ENCODE results near the gene ARNT2. TPM values are rescaled to one million over a fixed set of nuclear protein-coding genes. Genes with fewer than 3 reads are reported as not detected.

ARNT2 gene
- total RNA-seq, 1 donor from 2014 or later = not detected

GRCh38 chr15:80419546-80419945, 15.4 kb downstream of the ARNT2 start:
- Mint-ChIP-seq H3K36me3 (ENCODE audit: low read depth) (no peaks in the 10 kb centered on the region), H3K4me3 (no peak overlapping the region), H3K4me1 (no peaks in the 10 kb centered on the region), H3K27ac (no peak overlapping the region), H3K9me3 (no peaks in the 10 kb centered on the region), H3K27me3 (peaks cover 22% of the 10 kb centered on the region)
- intact Hi-C loops (cut with micrococcal nuclease) = no loop called here
- no peak for DNase-seq

- intact Hi-C loops (cut with micrococcal nuclease) = no loop called here
- Mint-ChIP-seq H3K36me3 (ENCODE audit: low read depth) (no peaks in the 10 kb centered on the region), H3K4me1 (no peaks in the 10 kb centered on the region), H3K9me3 (no peaks in the 10 kb centered on the region), H3K4me3 (no peak overlapping the region), H3K27me3 (peaks cover 20% of the 10 kb centered on the region), H3K27ac (no peak overlapping the region)
- DNase-seq = no peak
Measured at GRCh38 chr15:80420658-80421057, 16.5 kb downstream of the ARNT2 start.

- no peaks in the 10 kb centered on the region for H3K4me1 Mint-ChIP-seq
- H3K27me3 Mint-ChIP-seq = peaks cover 14% of the 10 kb centered on the region
- intact Hi-C loops (cut with micrococcal nuclease) = no loop called here
- H3K4me3 Mint-ChIP-seq = no peak overlapping the region
- H3K27ac Mint-ChIP-seq = no peak overlapping the region
- no peaks in the 10 kb centered on the region for H3K36me3 Mint-ChIP-seq (ENCODE audit: low read depth)
- H3K9me3 Mint-ChIP-seq = no peaks in the 10 kb centered on the region
- no peak for DNase-seq
Measured at GRCh38 chr15:80423215-80423614, 19.0 kb downstream of the ARNT2 start.

DNA sequence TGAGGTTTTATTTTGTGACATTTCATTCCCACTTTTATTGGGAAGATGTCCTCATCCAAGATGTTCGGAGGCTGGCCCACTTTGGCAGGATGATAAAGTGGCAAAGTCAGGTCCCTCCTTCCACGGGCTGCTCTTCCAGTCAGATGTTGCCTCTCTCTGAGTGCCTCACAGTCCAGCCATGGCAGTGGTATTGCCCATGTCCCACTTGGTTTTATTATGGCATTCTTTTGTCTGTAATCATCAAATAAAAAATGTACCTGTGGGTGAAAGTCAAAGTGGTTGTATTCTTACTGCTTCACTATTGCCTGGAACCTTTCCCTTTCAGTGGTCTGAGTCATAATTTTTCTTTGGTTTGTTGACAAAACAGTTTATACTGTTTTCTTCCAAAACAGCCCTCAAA, 20.2 kb downstream of the ARNT2 start:
- no peak overlapping the region for H3K4me3 Mint-ChIP-seq
- H3K27ac Mint-ChIP-seq = no peak overlapping the region
- peaks cover 10% of the 10 kb centered on the region for H3K27me3 Mint-ChIP-seq
- H3K9me3 Mint-ChIP-seq = no peaks in the 10 kb centered on the region
- intact Hi-C loops (cut with micrococcal nuclease) = no loop called here
- DNase-seq = no peak
- H3K4me1 Mint-ChIP-seq = no peaks in the 10 kb centered on the region
- no peaks in the 10 kb centered on the region for H3K36me3 Mint-ChIP-seq (ENCODE audit: low read depth)

DNA sequence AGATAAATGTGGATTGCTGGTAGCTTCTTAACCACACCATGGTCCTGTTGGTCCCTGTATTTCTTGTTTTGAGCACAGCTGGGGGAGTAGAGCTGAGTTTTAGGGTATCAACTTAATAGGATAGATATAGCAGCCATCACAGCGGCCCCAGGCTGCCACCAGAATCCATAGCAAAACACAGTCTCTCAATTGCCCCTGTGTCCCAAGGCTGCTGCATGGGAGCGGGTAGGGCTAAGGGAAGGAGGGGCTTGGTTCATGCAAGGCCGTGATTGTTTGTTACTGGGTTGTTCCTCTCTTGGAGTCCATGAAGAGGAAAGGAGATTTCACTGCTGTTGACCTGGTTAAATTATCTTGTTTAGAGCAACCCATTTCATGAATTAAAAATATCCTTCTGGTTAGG, 22.1 kb downstream of the ARNT2 start:
- intact Hi-C loops (cut with micrococcal nuclease) = no loop called here
- no peak overlapping the region for H3K27ac Mint-ChIP-seq
- H3K27me3 Mint-ChIP-seq = peaks cover 7% of the 10 kb centered on the region
- no peak overlapping the region for H3K4me3 Mint-ChIP-seq
- H3K4me1 Mint-ChIP-seq = no peaks in the 10 kb centered on the region
- no peaks in the 10 kb centered on the region for H3K9me3 Mint-ChIP-seq
- no peaks in the 10 kb centered on the region for H3K36me3 Mint-ChIP-seq (ENCODE audit: low read depth)
- DNase-seq = no peak

DNA sequence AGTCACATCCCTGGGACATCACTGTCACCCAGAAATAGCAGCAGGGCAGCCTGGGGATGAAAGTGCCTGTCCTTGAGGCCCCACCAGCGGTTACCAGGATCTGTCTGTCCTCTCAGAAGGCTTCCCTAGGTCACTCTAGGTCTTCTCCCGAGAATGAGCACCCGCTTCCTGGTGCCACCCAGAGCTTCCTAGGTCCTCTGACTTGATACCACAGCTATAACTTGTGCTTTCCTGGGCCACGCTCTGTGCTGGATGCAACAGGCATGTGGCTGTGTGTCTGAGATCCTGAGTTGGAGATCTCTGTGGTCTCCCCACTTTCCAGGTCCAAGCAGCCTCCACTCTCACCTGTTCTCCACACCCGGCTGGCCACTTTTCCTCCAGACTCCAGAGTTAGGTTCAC, 25.8 kb downstream of the ARNT2 start:
- no peaks in the 10 kb centered on the region for H3K4me1 Mint-ChIP-seq
- H3K36me3 Mint-ChIP-seq (ENCODE audit: low read depth) = no peaks in the 10 kb centered on the region
- intact Hi-C loops (cut with micrococcal nuclease) = no loop called here
- no peaks in the 10 kb centered on the region for H3K9me3 Mint-ChIP-seq
- H3K27ac Mint-ChIP-seq = no peak overlapping the region
- H3K27me3 Mint-ChIP-seq = no peaks in the 10 kb centered on the region
- H3K4me3 Mint-ChIP-seq = no peak overlapping the region
- no peak for DNase-seq

DNA sequence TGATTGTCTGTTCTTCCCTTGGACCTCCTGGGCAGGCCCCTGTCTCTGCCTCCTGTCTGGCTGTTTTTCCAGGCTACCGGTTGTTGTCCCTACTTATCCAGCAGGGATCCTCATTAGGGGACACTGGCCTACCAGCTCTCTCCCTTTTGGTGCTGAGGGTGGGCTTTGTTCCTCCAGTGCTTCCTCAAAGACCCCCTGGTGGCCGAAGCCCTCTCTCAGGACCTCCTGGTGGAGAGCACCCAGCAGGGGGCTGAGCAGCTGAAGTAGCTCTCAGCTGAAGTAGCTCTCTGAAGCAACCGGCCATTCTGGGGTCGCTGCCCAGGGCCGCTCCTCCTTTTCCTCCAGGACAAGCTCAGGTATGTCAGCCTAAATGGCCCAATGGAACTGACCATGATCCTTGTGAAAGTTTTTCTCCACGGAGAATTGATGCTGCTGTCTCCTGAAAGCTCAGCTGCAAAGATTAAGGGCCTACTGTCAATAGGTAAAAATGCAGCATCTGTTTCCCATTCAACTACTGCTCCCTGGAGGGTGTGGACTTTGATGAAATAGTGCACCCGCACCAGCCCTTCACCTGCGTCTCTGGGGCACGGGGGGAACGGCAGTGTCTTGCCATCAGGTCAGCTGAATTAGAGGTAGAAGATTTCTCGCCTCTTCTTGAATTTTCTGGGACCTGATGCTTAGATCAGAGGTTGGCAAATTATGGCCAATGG, 27.6 kb downstream of the ARNT2 start:
- no peaks in the 10 kb centered on the region for H3K9me3 Mint-ChIP-seq
- no peaks in the 10 kb centered on the region for H3K36me3 Mint-ChIP-seq (ENCODE audit: low read depth)
- intact Hi-C loops (cut with micrococcal nuclease) = no loop called here
- no peaks in the 10 kb centered on the region for H3K27me3 Mint-ChIP-seq
- DNase-seq = no peak
- H3K4me3 Mint-ChIP-seq = no peak overlapping the region
- no peaks in the 10 kb centered on the region for H3K4me1 Mint-ChIP-seq
- no peak overlapping the region for H3K27ac Mint-ChIP-seq

GRCh38 chr15:80432345-80432702, 28.1 kb downstream of the ARNT2 start:
- Mint-ChIP-seq H3K4me1 (no peaks in the 10 kb centered on the region), H3K36me3 (ENCODE audit: low read depth) (no peaks in the 10 kb centered on the region), H3K4me3 (no peak overlapping the region), H3K27ac (no peak overlapping the region), H3K27me3 (peaks cover 2% of the 10 kb centered on the region), H3K9me3 (no peaks in the 10 kb centered on the region)
- intact Hi-C loops (cut with micrococcal nuclease) = no loop called here
- no peak for DNase-seq

DNA sequence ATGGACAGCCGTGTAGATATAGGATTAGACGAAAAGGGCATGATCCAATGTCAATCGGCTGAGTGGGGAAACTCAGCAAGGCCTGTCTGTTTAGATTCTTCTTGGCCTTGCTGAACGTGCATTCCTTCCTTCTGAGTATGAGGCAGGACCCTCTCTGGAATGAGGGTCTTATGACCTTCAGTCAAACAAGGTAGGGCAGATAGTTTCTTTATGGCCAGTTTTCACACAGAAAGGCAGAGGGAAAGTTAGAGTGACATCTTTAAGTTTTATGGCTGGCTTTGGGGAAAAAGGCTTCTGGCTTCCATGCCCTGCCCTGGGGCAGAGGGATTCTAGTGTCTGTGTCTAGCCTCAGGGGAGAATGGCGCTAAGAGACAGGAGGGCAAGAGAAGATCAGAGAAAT, 29.7 kb downstream of the ARNT2 start:
- H3K36me3 Mint-ChIP-seq (ENCODE audit: low read depth) = no peaks in the 10 kb centered on the region
- intact Hi-C loops (cut with micrococcal nuclease) = no loop called here

DNA sequence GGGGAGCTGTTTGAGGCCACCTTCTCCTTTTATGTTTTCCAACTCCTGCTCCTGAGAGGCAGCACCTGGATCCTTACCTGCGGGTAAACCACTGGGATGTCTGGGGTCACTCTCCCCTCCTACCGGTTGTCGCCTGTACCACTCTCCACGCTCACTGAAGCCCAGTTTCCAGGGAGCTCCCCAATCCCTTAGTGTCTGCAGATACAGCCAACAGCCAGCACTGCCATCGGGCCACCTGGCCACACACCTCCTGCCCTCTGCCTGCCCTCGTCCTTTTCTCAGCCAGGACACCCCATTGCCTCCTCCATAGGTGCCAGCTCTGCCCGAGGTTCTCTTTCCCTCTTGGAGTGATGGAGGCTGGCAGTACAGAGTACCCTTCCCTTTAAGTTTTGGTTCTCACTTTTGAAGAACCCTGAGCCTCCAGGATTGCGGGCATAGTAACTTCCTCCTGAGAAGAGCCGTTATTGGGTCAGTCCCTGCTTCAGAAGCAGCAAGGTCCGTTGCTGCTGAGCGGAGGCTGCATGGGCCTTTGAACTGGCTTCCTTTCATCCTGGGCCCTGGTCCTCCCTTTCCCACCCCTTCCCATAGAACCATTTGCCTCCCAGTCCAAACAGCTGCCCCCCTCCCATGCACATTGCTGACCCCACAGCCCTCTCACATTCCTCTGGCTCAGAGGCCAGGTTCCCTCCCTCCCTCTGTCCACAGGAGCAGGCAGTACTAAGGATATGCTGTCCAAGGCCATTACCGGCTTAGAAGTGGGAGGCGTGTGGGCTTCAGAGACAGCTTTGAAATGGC, 30.9 kb downstream of the ARNT2 start:
- Mint-ChIP-seq H3K36me3 (ENCODE audit: low read depth) (no peaks in the 10 kb centered on the region), H3K4me1 (no peaks in the 10 kb centered on the region), H3K27me3 (peaks cover 5% of the 10 kb centered on the region), H3K27ac (no peak overlapping the region), H3K4me3 (no peak overlapping the region), H3K9me3 (no peaks in the 10 kb centered on the region)
- no peak for DNase-seq
- intact Hi-C loops (cut with micrococcal nuclease) = no loop called here

More for the DNA sequence above, 29.7 kb downstream of the ARNT2 start:
- Mint-ChIP-seq H3K27me3 (peaks cover 5% of the 10 kb centered on the region), H3K4me1 (no peaks in the 10 kb centered on the region), H3K27ac (no peak overlapping the region), H3K4me3 (no peak overlapping the region), H3K9me3 (no peaks in the 10 kb centered on the region)
- DNase-seq = no peak

- Mint-ChIP-seq H3K4me1 (no peaks in the 10 kb centered on the region), H3K4me3 (no peak overlapping the region), H3K27me3 (peaks cover 5% of the 10 kb centered on the region)
Measured at GRCh38 chr15:80436511-80437307, 32.5 kb downstream of the ARNT2 start.

DNA sequence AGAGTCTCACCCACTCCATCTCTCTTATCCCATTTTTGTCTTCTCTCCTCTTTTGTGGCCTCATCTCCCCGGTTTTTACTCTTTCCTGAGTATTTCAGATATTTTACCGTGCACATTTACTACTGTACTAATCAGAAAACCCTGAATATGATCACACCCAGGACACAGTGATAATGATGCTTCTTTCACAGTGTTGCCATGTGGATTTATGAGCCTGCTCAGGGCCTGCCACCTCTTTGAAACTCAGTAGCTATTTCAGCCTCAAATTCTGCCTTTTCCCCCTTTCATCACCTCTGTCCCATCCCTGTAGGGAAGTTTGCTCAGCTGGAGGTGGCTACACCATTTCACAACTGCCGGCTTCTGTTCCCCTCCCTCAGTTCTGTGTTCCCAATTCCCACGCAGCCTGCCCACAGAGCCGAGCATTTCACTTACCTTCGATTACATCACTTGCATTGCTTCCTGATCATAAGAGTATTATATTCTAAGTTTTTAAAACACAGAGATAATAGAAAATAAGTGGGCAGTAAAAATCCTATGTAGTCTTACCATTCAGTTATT, 33.2 kb downstream of the ARNT2 start:
- no peak for DNase-seq
- Mint-ChIP-seq H3K4me1 (no peaks in the 10 kb centered on the region), H3K9me3 (no peaks in the 10 kb centered on the region), H3K36me3 (ENCODE audit: low read depth) (no peaks in the 10 kb centered on the region), H3K27ac (no peak overlapping the region), H3K4me3 (no peak overlapping the region), H3K27me3 (peaks cover 7% of the 10 kb centered on the region)
- intact Hi-C loops (cut with micrococcal nuclease) = no loop called here

More at GRCh38 chr15:80436511-80437307, 32.5 kb downstream of the ARNT2 start:
- intact Hi-C loops (cut with micrococcal nuclease) = no loop called here
- Mint-ChIP-seq H3K27ac (no peak overlapping the region), H3K9me3 (no peaks in the 10 kb centered on the region), H3K36me3 (ENCODE audit: low read depth) (no peaks in the 10 kb centered on the region)
- DNase-seq = no peak

- no peaks in the 10 kb centered on the region for H3K9me3 Mint-ChIP-seq
- H3K36me3 Mint-ChIP-seq (ENCODE audit: low read depth) = no peaks in the 10 kb centered on the region
- no peak for DNase-seq
- no peaks in the 10 kb centered on the region for H3K4me1 Mint-ChIP-seq
- intact Hi-C loops (cut with micrococcal nuclease) = no loop called here
- peaks cover 7% of the 10 kb centered on the region for H3K27me3 Mint-ChIP-seq
- H3K27ac Mint-ChIP-seq = no peak overlapping the region
- no peak overlapping the region for H3K4me3 Mint-ChIP-seq
Measured at GRCh38 chr15:80439140-80439539, 35.0 kb downstream of the ARNT2 start.

DNA sequence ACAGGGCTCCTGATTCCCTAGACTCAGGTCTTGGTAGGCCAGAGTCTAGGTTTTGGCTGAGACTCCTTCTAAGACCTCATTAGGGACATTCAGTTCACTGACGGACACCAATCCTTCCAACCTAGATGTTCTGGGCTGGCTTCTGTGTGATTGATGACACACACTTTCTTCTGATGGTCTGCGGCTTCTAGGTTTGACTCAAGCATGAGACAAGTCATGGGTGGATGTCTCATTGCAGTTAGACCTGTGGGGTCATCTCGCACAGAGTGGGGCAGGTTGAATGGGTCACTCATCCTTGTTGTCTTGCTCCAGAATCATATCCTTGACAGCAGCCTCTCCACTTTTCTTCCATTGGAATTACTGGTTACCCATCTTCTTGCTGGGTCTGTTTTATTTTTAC, 35.8 kb downstream of the ARNT2 start:
- Mint-ChIP-seq H3K4me1 (no peaks in the 10 kb centered on the region), H3K4me3 (no peak overlapping the region), H3K27me3 (peaks cover 7% of the 10 kb centered on the region), H3K27ac (no peak overlapping the region), H3K36me3 (ENCODE audit: low read depth) (no peaks in the 10 kb centered on the region), H3K9me3 (no peaks in the 10 kb centered on the region)
- no peak for DNase-seq
- intact Hi-C loops (cut with micrococcal nuclease) = no loop called here
